IMR-90 (cell line): Measurements from ENCODE around the gene QARS1. TPM values are rescaled to one million over a fixed set of nuclear protein-coding genes. Genes with fewer than 3 reads are reported as not detected.

Experiments
- ATAC-seq: fragments of 200-7000 bp; cut with Tn5 transposase; 2 replicates; pipeline ENCODE4 v1.9.1; 2020; ENCODE audit warnings: low read depth, mild to moderate bottlenecking, moderate library complexity
- BruUV-seq: library from RNA; stranded (reverse); fragments of 400-500 nt; replicated peaks from 2 replicates; lab custom pipeline; 2021; lab: Mats Ljungman, UMichigan
- CTCF ChIA-PET: fragments of 300-600 bp; formaldehyde crosslinking; extraction: SDS; loops from one replicate; lab custom pipeline; 2021; ENCODE audit warnings: antibody characterized with exemption; lab: Yijun Ruan, JAX
- POLR2A ChIA-PET: fragments of 300-600 bp; sonication (Branson Sonifier 250); formaldehyde crosslinking; loops from one replicate; lab custom pipeline; 2022; ENCODE audit warnings: antibody characterized with exemption; ENCODE audit not compliant: unreplicated experiment; lab: Charles Lee
- DNase-seq: peaks from one replicate; pipeline ENCODE4 v3.0.0; 2013
- H2AFZ ChIP-seq: replicated peaks from 2 replicates; pipeline ENCODE3; 2013; ENCODE audit warnings: low read length, mild to moderate bottlenecking; ENCODE audit not compliant: poor library complexity
- H2AK5ac ChIP-seq: 2 replicates; pipeline ENCODE4 v1.6.1; 2013; ENCODE audit warnings: low read depth, low read length, inconsistent platforms
- H2AK9ac ChIP-seq: replicated peaks from 2 replicates; pipeline ENCODE3; 2013; ENCODE audit warnings: mild to moderate bottlenecking, low read depth, low read length, moderate library complexity; ENCODE audit not compliant: poor library complexity
- H2BK120ac ChIP-seq: 2 replicates; pipeline ENCODE4 v1.6.1; 2013; ENCODE audit warnings: low read depth, low read length, inconsistent platforms
- H2BK15ac ChIP-seq: 3 replicates; pipeline ENCODE4 v1.6.1; 2013; ENCODE audit warnings: low read depth, low read length, inconsistent platforms
- H2BK20ac ChIP-seq: 2 replicates; pipeline ENCODE4 v1.6.1; 2013; ENCODE audit warnings: low read depth, mild to moderate bottlenecking, inconsistent platforms, low read length, moderate library complexity
- H2BK5ac ChIP-seq: 2 replicates; pipeline ENCODE4 v1.6.1; 2013; ENCODE audit warnings: mild to moderate bottlenecking, low read depth, low read length, inconsistent platforms; ENCODE audit not compliant: poor library complexity, severe bottlenecking
- H3K14ac ChIP-seq: replicated peaks from 2 replicates; pipeline ENCODE4 v1.6.1; 2013; ENCODE audit warnings: low read depth, low read length, inconsistent platforms
- H3K18ac ChIP-seq: 2 replicates; pipeline ENCODE4 v1.6.1; 2013; ENCODE audit warnings: low read depth, low read length, control low read depth
- H3K23ac ChIP-seq: 2 replicates; pipeline ENCODE4 v1.6.1; 2013; ENCODE audit warnings: low read depth, low read length, inconsistent platforms
- H3K27ac ChIP-seq: 2 replicates; pipeline ENCODE4 v1.5.1; 2013; ENCODE audit warnings: mild to moderate bottlenecking, control low read depth, low read length; ENCODE audit not compliant: insufficient read depth
- H3K27me3 ChIP-seq: 2 replicates; pipeline ENCODE4 v1.6.1; 2013; ENCODE audit warnings: low read length; ENCODE audit not compliant: control insufficient read depth, insufficient read depth
- H3K36me3 ChIP-seq: 2 replicates; pipeline ENCODE4 v1.6.1; 2013; ENCODE audit warnings: low read length, mixed read lengths; ENCODE audit not compliant: control insufficient read depth, insufficient read depth
- H3K4ac ChIP-seq: 2 replicates; pipeline ENCODE4 v1.6.1; 2013; ENCODE audit warnings: low read depth, low read length, inconsistent platforms
- H3K4me1 ChIP-seq: 2 replicates; pipeline ENCODE4 v1.6.1; 2013; ENCODE audit warnings: low read length, mixed read lengths; ENCODE audit not compliant: control insufficient read depth, insufficient read depth
- H3K4me2 ChIP-seq: 2 replicates; pipeline ENCODE4 v1.6.1; 2013; ENCODE audit warnings: low read depth, mild to moderate bottlenecking, control low read depth, low read length, moderate library complexity
- H3K4me3 ChIP-seq: 2 replicates; pipeline ENCODE4 v1.5.1; 2013; ENCODE audit warnings: low read depth, mild to moderate bottlenecking, control low read depth, low read length, moderate library complexity; ENCODE audit not compliant: insufficient read depth
- H3K56ac ChIP-seq: 2 replicates; pipeline ENCODE4 v1.6.1; 2013; ENCODE audit warnings: low read length, inconsistent platforms; ENCODE audit not compliant: insufficient read depth; ENCODE audit errors: extremely low read depth
- H3K79me1 ChIP-seq, 2 experiments: 2 replicates each; pipeline ENCODE4 v1.6.1; 2013; ENCODE audit warnings: low read length in 2 of 2, inconsistent platforms in 1 of 2, low read depth in 1 of 2
- H3K9ac ChIP-seq: 2 replicates; pipeline ENCODE4 v1.6.1; 2013; ENCODE audit warnings: low read depth, low read length, control low read depth
- H3K9me1 ChIP-seq: 2 replicates; pipeline ENCODE4 v1.6.1; 2013; ENCODE audit warnings: low read length, inconsistent platforms; ENCODE audit not compliant: insufficient read depth
- H3K9me3 ChIP-seq: 2 replicates; pipeline ENCODE4 v1.6.1; 2013; ENCODE audit warnings: low read length; ENCODE audit not compliant: control insufficient read depth, insufficient read depth
- H4K20me1 ChIP-seq: 2 replicates; pipeline ENCODE4 v1.6.1; 2013; ENCODE audit warnings: low read length, inconsistent platforms; ENCODE audit not compliant: insufficient read depth
- H4K5ac ChIP-seq: 2 replicates; pipeline ENCODE4 v1.6.1; 2013; ENCODE audit warnings: mild to moderate bottlenecking, low read depth, low read length, control low read depth
- H4K8ac ChIP-seq, 2 experiments: 2 replicates each; pipeline ENCODE4 v1.6.1; 2013; ENCODE audit warnings: low read depth in 2 of 2, low read length in 2 of 2, control low read depth in 1 of 2, inconsistent platforms in 1 of 2
- H4K91ac ChIP-seq: 2 replicates; pipeline ENCODE4 v1.6.1; 2013; ENCODE audit warnings: low read depth, low read length, inconsistent platforms; ENCODE audit not compliant: insufficient read depth
- CHD1 ChIP-seq: IDR thresholded peaks from 2 replicates; pipeline ENCODE4 v1.6.1; 2012; ENCODE audit warnings: low read depth, low read length, improper control_type of control experiment
- FOS ChIP-seq: fragments of 150-350 bp; IDR thresholded peaks from 2 replicates; pipeline ENCODE4 v1.6.1; 2016; ENCODE audit warnings: low read depth, low read length
- WGBS, 2 experiments: methylation state at CpG; one replicate each; pipeline versions ENCODE4 v1.1.5 to v1.1.7; 2013; ENCODE audit warnings: missing lambda C conversion rate in 2 of 2; ENCODE audit not compliant: insufficient read length in 1 of 2; ENCODE audit errors: extremely low coverage in 2 of 2; 5-methylcytosine and 5-hydroxymethylcytosine counted together
- dilution Hi-C: fragments of 300-500 bp; cut with HindIII; formaldehyde crosslinking; loops from one replicate; pipeline ENCODE4 v1.14.3; 2018; ENCODE audit warnings: low sequenced_read_pairs; ENCODE audit not compliant: unreplicated experiment
- in situ Hi-C: fragments of 300-500 bp; cut with MboI; formaldehyde crosslinking; loops from 3 replicates; pipeline ENCODE4 v1.14.3; 2019; ENCODE audit warnings: low sequenced_read_pairs, inconsistent platforms, mixed read lengths
- intact Hi-C: fragments of 100-400 bp; cut with micrococcal nuclease; formaldehyde crosslinking; loops from 2 replicates; pipeline ENCODE4 v1.10.0; 2022
- polyA plus RNA-seq, 3 experiments: library from polyadenylated mRNA; depleted of rRNA; stranded (reverse); fragments of >200 nt; gene quantifications; 2 replicates each; pipeline ENCODE4 v1.2.3, GENCODE V29; 2012; ENCODE audit warnings: low replicate concordance in 1 of 3
- total RNA-seq: library from RNA; depleted of rRNA; stranded (reverse); fragments of >200 nt; gene quantifications from 2 replicates; pipeline ENCODE4 v1.2.3, GENCODE V29; 2012

The QARS1 gene
- total and polyA plus RNA-seq, 2 of the 4 experiments (the other 2 are of a cell fraction) = 354 to 396 TPM

GRCh38 chr3:49124203-49124602, 19.6 kb upstream of the QARS1 start:
- no peak for ATAC-seq
- DNase-seq = no peak
- intact Hi-C loops (no loop called here), in situ Hi-C loops (no loop called here), dilution Hi-C loops (no loop called here)
- H4K8ac ChIP-seq = no peak overlapping the region
- H2AK9ac ChIP-seq = no peak overlapping the region
- H3K27me3 ChIP-seq = no peaks in the 10 kb centered on the region
- peaks cover 6% of the 10 kb centered on the region for H3K4me1 ChIP-seq
- H3K79me1 ChIP-seq = peaks cover 15 to 52% of the 10 kb centered on the region in 2 experiments
- no peak overlapping the region for H2BK120ac ChIP-seq
- H3K4ac ChIP-seq = no peak overlapping the region
- WGBS, 2 experiments = 100% methylated on average over 1 of the region's 7 CpGs; no CpG with 5 or more reads in 1 of the 2 experiments
- H3K4me3 ChIP-seq = no peak overlapping the region
- no peak overlapping the region for H3K56ac ChIP-seq
- no peak overlapping the region for H2AFZ ChIP-seq
- no peak overlapping the region for H3K4me2 ChIP-seq
- H4K91ac ChIP-seq = no peak overlapping the region
- H3K27ac ChIP-seq = no peak overlapping the region
- ChIA-PET CTCF (no interaction called here), POLR2A (no interaction called here)
- BruUV-seq = no TSS peak
- no peak overlapping the region for H3K23ac ChIP-seq
- no peaks in the 10 kb centered on the region for H3K9me3 ChIP-seq
- no peak overlapping the region for H2BK15ac ChIP-seq
- no peak overlapping the region for H3K14ac ChIP-seq
- no peak for TF ChIP-seq CHD1
- TF ChIP-seq FOS = no peak
- H3K18ac ChIP-seq = no peak overlapping the region
- peaks cover 6% of the 10 kb centered on the region for H4K20me1 ChIP-seq
- H2AK5ac ChIP-seq = no peak overlapping the region
- H2BK5ac ChIP-seq = no peak overlapping the region
- no peak overlapping the region for H2BK20ac ChIP-seq
- no peak overlapping the region for H4K5ac ChIP-seq
- no peak overlapping the region for H3K9ac ChIP-seq
- H3K36me3 ChIP-seq = peaks cover 73% of the 10 kb centered on the region
- peaks cover 5% of the 10 kb centered on the region; the same call in 1 of the 2 replicates for H3K9me1 ChIP-seq
